Parathyroid adenoma (tissue), 2 donors: ENCODE data around the gene CRCP.

Experiments used
- H2AFZ ChIP-seq: fragments of 300-600 bp; sonication (generic); one replicate; pipeline ENCODE4 v1.7.0; 2017; ENCODE audit warnings: antibody characterized with exemption, mild to moderate bottlenecking
- H3K27ac ChIP-seq: fragments of 300-600 bp; sonication (generic); one replicate; pipeline ENCODE4 v1.7.0; 2017
- H3K27me3 ChIP-seq: fragments of 300-600 bp; sonication (generic); one replicate; pipeline ENCODE4 v1.7.0; 2017; ENCODE audit warnings: low read length; ENCODE audit not compliant: control insufficient read depth, insufficient read depth
- H3K36me3 ChIP-seq: fragments of 300-600 bp; sonication (generic); one replicate; pipeline ENCODE4 v1.7.0; 2017; ENCODE audit warnings: low read length; ENCODE audit not compliant: control insufficient read depth, insufficient read depth
- H3K4me1 ChIP-seq: fragments of 300-600 bp; sonication (generic); one replicate; pipeline ENCODE4 v1.7.0; 2017; ENCODE audit warnings: control low read depth
- H3K4me2 ChIP-seq: fragments of 300-600 bp; sonication (generic); one replicate; pipeline ENCODE4 v1.7.0; 2017; ENCODE audit warnings: low read length
- H3K4me3 ChIP-seq: fragments of 300-600 bp; sonication (generic); one replicate; pipeline ENCODE4 v1.7.0; 2017; ENCODE audit warnings: low read depth, low read length
- H3K79me2 ChIP-seq: fragments of 300-600 bp; sonication (generic); one replicate; pipeline ENCODE4 v1.7.0; 2017; ENCODE audit warnings: control low read depth
- H3K9ac ChIP-seq: fragments of 300-600 bp; sonication (generic); one replicate; pipeline ENCODE4 v1.7.0; 2017; ENCODE audit warnings: mild to moderate bottlenecking
- H3K9me3 ChIP-seq: fragments of 300-600 bp; sonication (generic); one replicate; pipeline ENCODE4 v1.7.0; 2017; ENCODE audit warnings: low read length; ENCODE audit not compliant: control insufficient read depth
- CTCF ChIP-seq: fragments of 300-600 bp; sonication (generic); IDR thresholded peaks from one replicate; pipeline ENCODE4 v1.7.0; 2017; ENCODE audit warnings: antibody characterized with exemption, mild to moderate bottlenecking
- donor health status: primary hyperparathyroidism.

Gene CRCP

GRCh38 chr7:66076462-66077329 lies 38.0 kb upstream of the CRCP start:
- Histone ChIP-seq H3K4me3 (peak overlapping the region; percentile 88), H3K9ac (no peak overlapping the region), H3K27me3 (no peaks in the 10 kb centered on the region), H3K36me3 (no peaks in the 10 kb centered on the region), H2AFZ (peak overlapping the region; percentile 100), H3K4me1 (peaks cover 5% of the 10 kb centered on the region), H3K27ac (no peak overlapping the region), H3K4me2 (peak overlapping the region; percentile 93), H3K9me3 (no peaks in the 10 kb centered on the region), H3K79me2 (peaks cover 5% of the 10 kb centered on the region)
- TF ChIP-seq CTCF: no peak

DNA sequence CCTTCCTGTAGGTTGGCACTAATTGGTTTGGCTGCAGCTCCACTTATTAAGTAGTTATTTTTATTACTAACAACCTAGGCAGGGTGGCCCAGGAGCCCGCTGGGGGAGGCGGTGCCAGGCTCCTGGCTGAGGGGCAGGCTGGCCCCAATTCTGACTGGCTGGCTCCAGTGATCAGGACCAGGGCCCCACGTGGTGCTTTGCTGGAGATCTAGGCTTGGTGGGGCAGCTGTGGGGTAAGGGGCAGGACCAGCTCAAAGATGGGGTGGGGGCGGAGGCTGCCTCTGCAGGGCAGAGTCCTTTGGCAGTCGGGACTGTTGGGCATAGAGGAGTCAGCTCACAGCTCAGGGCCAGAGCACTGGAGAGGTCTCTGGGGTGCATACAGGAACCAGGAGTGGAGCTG lies 36.6 kb upstream of the CRCP start:
- H3K4me1 ChIP-seq: peaks cover 5% of the 10 kb centered on the region

DNA sequence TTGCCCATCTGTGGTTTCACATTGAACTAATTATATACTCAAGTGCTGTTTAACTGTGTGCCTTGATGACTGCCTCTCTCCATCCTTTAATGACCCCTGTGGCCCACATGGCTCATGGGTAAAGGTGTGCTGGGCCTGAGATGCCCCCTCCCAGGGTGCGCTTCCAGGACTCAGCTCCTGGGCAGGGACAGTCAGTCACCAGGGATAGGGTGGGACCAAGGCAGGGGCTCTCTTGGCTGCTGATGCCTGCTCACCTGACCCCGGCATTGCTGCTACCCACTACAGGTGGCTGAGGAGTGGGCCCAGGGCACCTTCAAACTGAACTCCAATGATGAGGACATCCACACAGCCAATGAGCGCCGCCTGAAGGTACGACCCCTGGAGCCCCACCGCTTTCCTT lies 32.6 kb upstream of the CRCP start:
- TF ChIP-seq CTCF: no peak
- no peak overlapping the region for H3K4me3 ChIP-seq
- no peaks in the 10 kb centered on the region for H3K79me2 ChIP-seq
- H3K9me3 ChIP-seq: no peaks in the 10 kb centered on the region
- H3K4me1 ChIP-seq: no peaks in the 10 kb centered on the region
- H3K9ac ChIP-seq: no peak overlapping the region
- H3K4me2 ChIP-seq: no peak overlapping the region
- H3K36me3 ChIP-seq: no peaks in the 10 kb centered on the region
- H3K27ac ChIP-seq: no peak overlapping the region
- H3K27me3 ChIP-seq: no peaks in the 10 kb centered on the region
- no peak overlapping the region for H2AFZ ChIP-seq

More for the DNA sequence above, 36.6 kb upstream of the CRCP start:
- no peak overlapping the region for H3K27ac ChIP-seq
- no peak overlapping the region for H3K4me2 ChIP-seq
- no peak overlapping the region for H3K9ac ChIP-seq
- H3K36me3 ChIP-seq: no peaks in the 10 kb centered on the region
- peaks cover 5% of the 10 kb centered on the region for H3K79me2 ChIP-seq
- H2AFZ ChIP-seq: no peak overlapping the region
- no peak for TF ChIP-seq CTCF
- no peaks in the 10 kb centered on the region for H3K9me3 ChIP-seq
- H3K27me3 ChIP-seq: no peaks in the 10 kb centered on the region
- no peak overlapping the region for H3K4me3 ChIP-seq

DNA sequence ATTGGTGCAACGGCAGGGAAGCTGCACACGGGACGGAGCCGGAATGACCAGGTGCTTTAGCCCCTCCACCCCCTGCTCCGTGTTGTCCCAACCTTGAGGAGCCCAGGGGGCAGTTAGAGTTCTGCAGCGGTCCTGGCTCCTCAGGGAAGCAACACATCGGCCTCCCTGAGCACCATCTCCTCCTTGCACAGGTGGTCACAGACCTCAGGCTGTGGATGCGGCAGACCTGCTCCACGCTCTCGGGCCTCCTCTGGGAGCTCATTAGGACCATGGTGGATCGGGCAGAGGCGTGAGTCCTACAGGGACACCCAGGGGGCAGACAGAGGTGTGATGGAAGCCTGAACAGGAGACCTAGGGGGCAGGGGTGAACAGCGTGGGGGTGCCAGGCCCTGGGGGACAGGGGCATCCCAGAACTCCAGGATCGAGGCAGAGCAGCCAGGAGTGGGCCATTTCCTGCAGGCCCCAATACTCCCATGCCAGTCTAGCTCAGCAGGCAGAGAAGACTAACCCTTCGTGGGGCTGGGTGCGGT lies 31.7 kb upstream of the CRCP start:
- H3K27ac ChIP-seq: no peak overlapping the region
- no peak overlapping the region for H3K4me2 ChIP-seq
- no peak overlapping the region for H3K9ac ChIP-seq
- TF ChIP-seq CTCF: no peak
- no peaks in the 10 kb centered on the region for H3K4me1 ChIP-seq
- H3K27me3 ChIP-seq: no peaks in the 10 kb centered on the region
- H3K36me3 ChIP-seq: no peaks in the 10 kb centered on the region
- H2AFZ ChIP-seq: no peak overlapping the region
- H3K4me3 ChIP-seq: no peak overlapping the region
- no peaks in the 10 kb centered on the region for H3K79me2 ChIP-seq
- no peaks in the 10 kb centered on the region for H3K9me3 ChIP-seq
